SK-N-SH (cell line): Measurements from ENCODE around the gene ANKRD40. TPM values are rescaled to one million over a fixed set of nuclear protein-coding genes. Genes with fewer than 3 reads are reported as not detected.
"Not testable (repeated sequence)": the region's sequence is repeated elsewhere in the genome, so short reads cannot be mapped to it uniquely, and the experiment has no call there.

ENCODE experiments used
- CTCF ChIA-PET: fragments of 300-600, 350-600 bp; formaldehyde crosslinking; extraction: SDS; loops from one replicate; lab custom pipeline; 2021; lab: Yijun Ruan, JAX
- POLR2A ChIA-PET: fragments of 350-600 bp; sonication (Branson Sonifier 250); formaldehyde crosslinking; extraction: SDS; loops from one replicate; lab custom pipeline; 2020; ENCODE audit warnings: antibody characterized with exemption, inconsistent platforms; lab: Yijun Ruan, JAX
- DNase-seq: peaks from one replicate; pipeline ENCODE4 v3.0.0; 2012
- H2AFZ ChIP-seq: fragments of 200-600 bp; sonication (generic); 2 replicates; pipeline ENCODE4 v1.8.1; 2016; ENCODE audit warnings: antibody characterized with exemption, mild to moderate bottlenecking, low read depth
- H3F3A ChIP-seq: fragments of 200-600 bp; sonication (generic); replicated peaks from 2 replicates; pipeline ENCODE3; 2016; ENCODE audit warnings: antibody characterized with exemption, mild to moderate bottlenecking; ENCODE audit not compliant: insufficient read depth
- H3K27ac ChIP-seq, 2 experiments: fragments of 200-500 bp in 1 of 2; fragments of 200-600 bp in 1 of 2; sonication (Bioruptor generic) in 1 of 2; sonication (generic), shearing (Covaris generic) in 1 of 2; 2 replicates each; pipeline versions ENCODE4 v1.5.1 to v1.6.1; 2014 to 2016; ENCODE audit warnings: low read depth in 2 of 2, inconsistent platforms in 1 of 2, low read length in 1 of 2, mild to moderate bottlenecking in 1 of 2, mixed read lengths in 1 of 2
- H3K27me3 ChIP-seq: fragments of 200-600 bp; sonication (generic), shearing (Covaris generic); 2 replicates; pipeline ENCODE4 v1.6.1; 2016; ENCODE audit warnings: mixed run types; ENCODE audit not compliant: insufficient read depth
- H3K36me3 ChIP-seq, 2 experiments: fragments of 200-500 bp in 1 of 2; fragments of 200-600 bp in 1 of 2; sonication (Bioruptor generic) in 1 of 2; sonication (generic) in 1 of 2; replicated peaks in 1 of 2; 2 replicates each; pipeline versions ENCODE3 to v1.5.1; 2014 to 2016; ENCODE audit warnings: low read length in 1 of 2, mild to moderate bottlenecking in 1 of 2; ENCODE audit not compliant: insufficient read depth in 2 of 2, control insufficient read depth in 1 of 2
- H3K4me1 ChIP-seq, 2 experiments: fragments of 200-500 bp in 1 of 2; fragments of 200-600 bp in 1 of 2; sonication (Bioruptor generic) in 1 of 2; sonication (generic), shearing (Covaris generic) in 1 of 2; 2 replicates each; pipeline versions ENCODE4 v1.5.1 to v1.6.1; 2014 to 2016; ENCODE audit warnings: low read depth in 1 of 2, low read length in 1 of 2, mixed run types in 1 of 2; ENCODE audit not compliant: insufficient read depth in 2 of 2, control insufficient read depth in 1 of 2
- H3K4me2 ChIP-seq: fragments of 200-600 bp; sonication (generic), shearing (Covaris generic); 2 replicates; pipeline ENCODE4 v1.6.1; 2017; ENCODE audit warnings: mixed run types
- H3K4me3 ChIP-seq, 2 experiments: fragments of 200-500 bp in 1 of 2; fragments of 200-600 bp in 1 of 2; sonication (Bioruptor generic) in 1 of 2; sonication (generic), shearing (Covaris generic) in 1 of 2; 2 replicates each; pipeline versions ENCODE4 v1.5.1 to v1.8.1; 2014 to 2016; ENCODE audit warnings: low read depth in 2 of 2, inconsistent platforms in 1 of 2, low read length in 1 of 2, mild to moderate bottlenecking in 1 of 2, mixed read lengths in 1 of 2, moderate library complexity in 1 of 2
- H3K79me2 ChIP-seq: fragments of 200-600 bp; sonication (generic); 2 replicates; pipeline ENCODE4 v1.8.1; 2017; ENCODE audit warnings: mild to moderate bottlenecking; ENCODE audit not compliant: insufficient read depth
- H3K9ac ChIP-seq: fragments of 200-600 bp; sonication (generic); 2 replicates; pipeline ENCODE4 v1.6.1; 2017; ENCODE audit warnings: mixed run types
- H3K9me2 ChIP-seq: fragments of 200-600 bp; sonication (generic); 2 replicates; pipeline ENCODE4 v1.6.1; 2017; ENCODE audit warnings: mixed run types
- H3K9me3 ChIP-seq: fragments of 200-600 bp; sonication (generic); 2 replicates; pipeline ENCODE4 v1.6.1; 2017; ENCODE audit warnings: mixed run types, mild to moderate bottlenecking, moderate library complexity
- H4K20me1 ChIP-seq: fragments of 200-600 bp; sonication (generic); 2 replicates; pipeline ENCODE4 v1.6.1; 2017; ENCODE audit warnings: mild to moderate bottlenecking, mixed run types; ENCODE audit not compliant: insufficient read depth
- CHD2 ChIP-seq: fragments of 150-350 bp; IDR thresholded peaks from 2 replicates; pipeline ENCODE4 v1.6.1; 2018; ENCODE audit warnings: low read length; ENCODE audit not compliant: partially characterized antibody
- ELF1 ChIP-seq: IDR thresholded peaks from 2 replicates; pipeline ENCODE4 v1.4.0; 2012
- EZH2phosphoT487 ChIP-seq: fragments of 200-600 bp; sonication (generic); IDR thresholded peaks from 2 replicates; pipeline ENCODE4 v1.6.1; 2017; ENCODE audit warnings: low read depth, mixed run types, mild to moderate bottlenecking, antibody characterized with exemption, moderate library complexity, borderline replicate concordance
- FOSL2 ChIP-seq: IDR thresholded peaks from 2 replicates; pipeline ENCODE4 v1.4.0; 2012; ENCODE audit warnings: low read depth, mild to moderate bottlenecking, moderate library complexity, borderline replicate concordance
- FOXJ3 ChIP-seq: sonication (generic); formaldehyde crosslinking; IDR thresholded peaks from 2 replicates; pipeline ENCODE4 v1.5.1; 2020; ENCODE audit warnings: mild to moderate bottlenecking, missing genetic modification reagents
- FOXM1 ChIP-seq: IDR thresholded peaks from 2 replicates; pipeline ENCODE4 v1.4.0; 2012; ENCODE audit warnings: low read depth, mild to moderate bottlenecking
- GABPA ChIP-seq: IDR thresholded peaks from 2 replicates; pipeline ENCODE4 v1.4.0; 2012; ENCODE audit warnings: low read depth, mild to moderate bottlenecking
- GATA2 ChIP-seq: sonication (generic); formaldehyde crosslinking; IDR thresholded peaks from 2 replicates; pipeline ENCODE4 v1.5.0; 2020; ENCODE audit warnings: mild to moderate bottlenecking, missing genetic modification reagents
- MEF2A ChIP-seq: IDR thresholded peaks from 2 replicates; pipeline ENCODE4 v1.4.0; 2012; ENCODE audit warnings: low read depth, borderline replicate concordance
- NFIC ChIP-seq: IDR thresholded peaks from 2 replicates; pipeline ENCODE4 v1.4.0; 2012; ENCODE audit warnings: borderline replicate concordance
- NRF1 ChIP-seq: IDR thresholded peaks from 2 replicates; pipeline ENCODE4 v1.6.1; 2012; ENCODE audit warnings: low read depth, mild to moderate bottlenecking, low read length
- RCOR1 ChIP-seq: fragments of 150-350 bp; IDR thresholded peaks from 2 replicates; pipeline ENCODE4 v1.6.1; 2017; ENCODE audit warnings: antibody characterized with exemption, low read length
- RFX5 ChIP-seq: IDR thresholded peaks from 2 replicates; pipeline ENCODE4 v1.6.1; 2012; ENCODE audit warnings: mild to moderate bottlenecking, improper control_type of control experiment, low read length
- RXRA ChIP-seq: IDR thresholded peaks from 2 replicates; pipeline ENCODE4 v1.4.0; 2012; ENCODE audit warnings: low read depth, mild to moderate bottlenecking, borderline replicate concordance
- TCF12 ChIP-seq: IDR thresholded peaks from 2 replicates; pipeline ENCODE4 v1.4.0; 2012
- TEAD4 ChIP-seq: IDR thresholded peaks from 2 replicates; pipeline ENCODE4 v1.4.0; 2012; ENCODE audit warnings: mild to moderate bottlenecking, borderline replicate concordance; ENCODE audit not compliant: insufficient read depth
- WGBS: methylation state at CpG from one replicate; pipeline ENCODE4 v1.1.6; 2017; ENCODE audit warnings: low lambda C conversion rate; 5-methylcytosine and 5-hydroxymethylcytosine counted together
- polyA plus RNA-seq, 3 experiments: library from polyadenylated mRNA; depleted of rRNA; stranded (reverse); fragments of >200 nt; gene quantifications; 2 replicates each; pipeline ENCODE4 v1.2.3, GENCODE V29; 2012
- TF ChIP-seq, protein P1 (sequence below): fragments of 150-350 bp; IDR thresholded peaks from 2 replicates; pipeline ENCODE4 v1.6.1; 2017; ENCODE audit warnings: antibody characterized with exemption, low read length, low read depth, borderline replicate concordance
- TF ChIP-seq, protein P2 (sequence below): IDR thresholded peaks from 2 replicates; pipeline ENCODE4 v1.4.0; 2012; ENCODE audit warnings: low read depth, borderline replicate concordance
- TF ChIP-seq, protein P3 (sequence below): fragments of 200-600 bp; sonication (generic); IDR thresholded peaks from 2 replicates; pipeline ENCODE4 v1.6.1; 2017; ENCODE audit warnings: antibody characterized with exemption, mild to moderate bottlenecking, moderate library complexity
- TF ChIP-seq, protein P4 (sequence below): IDR thresholded peaks from 2 replicates; pipeline ENCODE4 v1.4.0; 2012; ENCODE audit warnings: low read depth, borderline replicate concordance

ANKRD40 gene
- polyA plus RNA-seq, 1 of the 3 experiments (the other 2 are of a cell fraction), result 33.6 TPM

DNA sequence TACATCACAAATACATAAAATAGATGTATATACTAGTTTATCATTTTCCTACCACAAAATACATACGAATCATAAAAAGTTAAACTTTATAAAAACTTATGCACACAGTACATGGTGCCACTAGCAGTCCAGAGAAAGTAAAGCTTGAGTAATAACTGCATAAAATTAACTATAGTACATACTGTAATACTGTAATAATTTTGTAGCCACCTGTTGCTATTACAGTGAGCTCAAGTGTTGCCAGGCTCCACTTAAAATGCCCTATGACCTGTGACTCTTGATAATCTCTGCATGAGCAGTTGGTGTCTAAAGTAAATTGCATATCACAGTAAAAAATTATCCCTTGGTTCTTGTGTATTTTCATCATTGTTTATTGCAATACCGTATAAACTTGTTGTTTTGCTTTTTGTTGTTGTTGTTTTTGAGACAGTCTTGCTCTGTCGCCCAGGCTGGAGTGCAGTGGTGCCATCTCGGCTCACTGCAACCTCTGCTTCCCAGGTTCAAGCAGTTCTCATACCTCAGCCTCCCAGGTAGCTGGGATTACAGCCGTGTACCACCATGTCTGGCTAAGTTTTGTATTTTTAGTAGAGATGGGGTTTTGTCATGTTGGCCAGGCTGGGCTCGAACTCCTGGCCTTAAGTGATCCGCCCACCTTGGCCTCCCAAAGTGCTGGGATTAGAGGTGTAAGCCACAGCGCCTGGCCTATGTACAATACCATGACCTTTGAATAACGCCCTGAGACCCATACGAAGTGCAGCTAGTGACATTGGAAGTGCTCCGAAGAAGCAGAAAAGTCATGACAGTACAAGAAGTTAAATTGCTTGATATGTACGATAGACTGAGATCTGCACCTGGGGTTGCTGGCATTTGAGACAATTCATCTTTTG, 18.3 kb upstream of the ANKRD40 start:
- POLR2A ChIA-PET, result no interaction called here
- Histone ChIP-seq H3K9me2 (no peaks in the 10 kb centered on the region), H3K79me2 (peaks cover 100% of the 10 kb centered on the region), H3F3A (peaks cover 14% of the 10 kb centered on the region), H3K27me3 (no peaks in the 10 kb centered on the region), H3K27ac (no peak overlapping the region), H4K20me1 (peaks cover 99% of the 10 kb centered on the region), H3K9ac (no peak overlapping the region), H2AFZ (no peak overlapping the region), H3K36me3 (peaks cover 2 to 8% of the 10 kb centered on the region in 2 experiments), H3K4me2 (no peak overlapping the region), H3K4me1 (peaks cover 11 to 13% of the 10 kb centered on the region in 2 experiments; a peak in 3 of 4 replicates), H3K9me3 (no peaks in the 10 kb centered on the region), H3K4me3 (no peak overlapping the region)
- CTCF ChIA-PET, result interaction anchor here (0.6 to 1.2 kb wide), 3 partner anchors 31 to 160 kb away, joined by 3 to 5 read pairs (median 3); no protein-coding TSS in a partner anchor
- TF ChIP-seq RFX5 (no peak), NFIC (no peak), CHD2 (no peak), FOXJ3 (CRISPR knock-in tag) (no peak), MEF2A (no peak), FOSL2 (no peak), ELF1 (no peak), TCF12 (no peak), RXRA (no peak), GATA2 (CRISPR knock-in tag) (no peak), TEAD4 (no peak), EZH2phosphoT487 (no peak), FOXM1 (no peak), NRF1 (no peak), GABPA (no peak), RCOR1 (no peak)
- TF ChIP-seq, protein P1, sequence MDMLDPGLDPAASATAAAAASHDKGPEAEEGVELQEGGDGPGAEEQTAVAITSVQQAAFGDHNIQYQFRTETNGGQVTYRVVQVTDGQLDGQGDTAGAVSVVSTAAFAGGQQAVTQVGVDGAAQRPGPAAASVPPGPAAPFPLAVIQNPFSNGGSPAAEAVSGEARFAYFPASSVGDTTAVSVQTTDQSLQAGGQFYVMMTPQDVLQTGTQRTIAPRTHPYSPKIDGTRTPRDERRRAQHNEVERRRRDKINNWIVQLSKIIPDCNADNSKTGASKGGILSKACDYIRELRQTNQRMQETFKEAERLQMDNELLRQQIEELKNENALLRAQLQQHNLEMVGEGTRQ, result no peak
- TF ChIP-seq, protein P2, sequence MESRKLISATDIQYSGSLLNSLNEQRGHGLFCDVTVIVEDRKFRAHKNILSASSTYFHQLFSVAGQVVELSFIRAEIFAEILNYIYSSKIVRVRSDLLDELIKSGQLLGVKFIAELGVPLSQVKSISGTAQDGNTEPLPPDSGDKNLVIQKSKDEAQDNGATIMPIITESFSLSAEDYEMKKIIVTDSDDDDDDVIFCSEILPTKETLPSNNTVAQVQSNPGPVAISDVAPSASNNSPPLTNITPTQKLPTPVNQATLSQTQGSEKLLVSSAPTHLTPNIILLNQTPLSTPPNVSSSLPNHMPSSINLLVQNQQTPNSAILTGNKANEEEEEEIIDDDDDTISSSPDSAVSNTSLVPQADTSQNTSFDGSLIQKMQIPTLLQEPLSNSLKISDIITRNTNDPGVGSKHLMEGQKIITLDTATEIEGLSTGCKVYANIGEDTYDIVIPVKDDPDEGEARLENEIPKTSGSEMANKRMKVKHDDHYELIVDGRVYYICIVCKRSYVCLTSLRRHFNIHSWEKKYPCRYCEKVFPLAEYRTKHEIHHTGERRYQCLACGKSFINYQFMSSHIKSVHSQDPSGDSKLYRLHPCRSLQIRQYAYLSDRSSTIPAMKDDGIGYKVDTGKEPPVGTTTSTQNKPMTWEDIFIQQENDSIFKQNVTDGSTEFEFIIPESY, result no peak
- TF ChIP-seq, protein P3, sequence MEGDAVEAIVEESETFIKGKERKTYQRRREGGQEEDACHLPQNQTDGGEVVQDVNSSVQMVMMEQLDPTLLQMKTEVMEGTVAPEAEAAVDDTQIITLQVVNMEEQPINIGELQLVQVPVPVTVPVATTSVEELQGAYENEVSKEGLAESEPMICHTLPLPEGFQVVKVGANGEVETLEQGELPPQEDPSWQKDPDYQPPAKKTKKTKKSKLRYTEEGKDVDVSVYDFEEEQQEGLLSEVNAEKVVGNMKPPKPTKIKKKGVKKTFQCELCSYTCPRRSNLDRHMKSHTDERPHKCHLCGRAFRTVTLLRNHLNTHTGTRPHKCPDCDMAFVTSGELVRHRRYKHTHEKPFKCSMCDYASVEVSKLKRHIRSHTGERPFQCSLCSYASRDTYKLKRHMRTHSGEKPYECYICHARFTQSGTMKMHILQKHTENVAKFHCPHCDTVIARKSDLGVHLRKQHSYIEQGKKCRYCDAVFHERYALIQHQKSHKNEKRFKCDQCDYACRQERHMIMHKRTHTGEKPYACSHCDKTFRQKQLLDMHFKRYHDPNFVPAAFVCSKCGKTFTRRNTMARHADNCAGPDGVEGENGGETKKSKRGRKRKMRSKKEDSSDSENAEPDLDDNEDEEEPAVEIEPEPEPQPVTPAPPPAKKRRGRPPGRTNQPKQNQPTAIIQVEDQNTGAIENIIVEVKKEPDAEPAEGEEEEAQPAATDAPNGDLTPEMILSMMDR, result no peak
- TF ChIP-seq, protein P4, sequence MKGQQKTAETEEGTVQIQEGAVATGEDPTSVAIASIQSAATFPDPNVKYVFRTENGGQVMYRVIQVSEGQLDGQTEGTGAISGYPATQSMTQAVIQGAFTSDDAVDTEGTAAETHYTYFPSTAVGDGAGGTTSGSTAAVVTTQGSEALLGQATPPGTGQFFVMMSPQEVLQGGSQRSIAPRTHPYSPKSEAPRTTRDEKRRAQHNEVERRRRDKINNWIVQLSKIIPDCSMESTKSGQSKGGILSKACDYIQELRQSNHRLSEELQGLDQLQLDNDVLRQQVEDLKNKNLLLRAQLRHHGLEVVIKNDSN, result no peak
- 93% methylated on average over 12 of the region's 12 CpGs for WGBS
- DNase-seq, result no peak

DNA sequence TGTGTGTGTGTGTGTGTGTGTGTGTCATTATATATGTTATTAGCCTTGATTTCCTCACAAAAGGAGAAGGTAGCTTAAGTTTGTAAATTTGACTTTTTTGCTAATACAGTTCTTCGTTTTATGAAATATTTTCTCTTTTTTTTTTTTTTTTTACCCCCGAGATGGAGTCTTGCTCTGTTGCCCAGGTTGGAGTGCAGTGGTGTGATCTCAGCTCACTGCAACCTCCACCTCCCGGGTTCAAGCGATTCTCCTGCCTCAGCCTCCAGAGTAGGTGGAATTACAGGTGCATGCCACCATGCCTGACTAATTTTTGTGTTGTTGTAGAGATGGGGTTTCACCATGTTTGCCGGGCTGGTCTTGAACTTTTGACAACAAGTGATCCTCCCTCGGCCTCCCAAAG, 16.9 kb upstream of the ANKRD40 start:
- WGBS, result 96% methylated on average over 6 of the region's 6 CpGs
- H3K9ac ChIP-seq, H2AFZ ChIP-seq, H3K36me3 ChIP-seq, H3K9me2 ChIP-seq, H3K4me2 ChIP-seq, DNase-seq, H3K27me3 ChIP-seq, H3K9me3 ChIP-seq, H3K27ac ChIP-seq, H3K4me3 ChIP-seq: not testable (repeated sequence)
- Histone ChIP-seq H3K79me2 (peaks cover 100% of the 10 kb centered on the region), H3F3A (peaks cover 11% of the 10 kb centered on the region), H3K4me1 (peaks cover 11% of the 10 kb centered on the region in 2 experiments; a peak in 3 of 4 replicates), H4K20me1 (peaks cover 99% of the 10 kb centered on the region)
- POLR2A ChIA-PET, result interaction anchor here (0.6 kb wide), 1 partner anchor 167 kb away, joined by 3 read pairs; no protein-coding TSS in a partner anchor
- CTCF ChIA-PET, result interaction anchor here (0.8 kb wide), 1 partner anchor 58 kb away, joined by 4 read pairs; no protein-coding TSS in a partner anchor
